Lower leg skin (tissue), 4 donors: ENCODE results near the gene FAM131C. TPM values are rescaled to one million over a fixed set of nuclear protein-coding genes. Genes with fewer than 3 reads are reported as not detected.

ENCODE experiments used
- DNase-seq, 2 donors: peaks; one replicate each; pipeline ENCODE4 v3.0.0-alpha.2; 2019; ENCODE audit warnings: low spot score in 2 of 2
- H3K4me3 ChIP-seq: fragments of 200-600 bp; sonication (generic); 2 replicates; pipeline ENCODE4 v1.5.1; 2017; ENCODE audit warnings: mild to moderate bottlenecking, low read depth; ENCODE audit not compliant: poor library complexity, severe bottlenecking
- POLR2A ChIP-seq, 2 donors: fragments of 450-650 bp; IDR thresholded peaks; one replicate each; pipeline ENCODE4 v1.6.1; 2016 to 2017; ENCODE audit warnings: antibody characterized with exemption in 2 of 2, mild to moderate bottlenecking in 1 of 2, moderate library complexity in 1 of 2
- WGBS, 2 donors: methylation state at CpG; one replicate each; pipeline ENCODE4 v1.1.5; 2018; 5-methylcytosine and 5-hydroxymethylcytosine counted together
- intact Hi-C: fragments of 100-400 bp; cut with DNase I; formaldehyde crosslinking; loops from one replicate; pipeline ENCODE4 v1.15.0; 2023; ENCODE audit warnings: low total_unique reads
- total RNA-seq, 4 donors: library from RNA; depleted of rRNA; stranded (reverse); fragments of >200 nt; gene quantifications; one replicate each; pipeline ENCODE4 v1.1.0, GENCODE V29; 2016
- TF ChIP-seq, protein P1 (sequence below), 3 donors: fragments of 450-650 bp; IDR thresholded peaks; one replicate each; pipeline ENCODE4 v1.5.1; 2016; ENCODE audit warnings: antibody characterized with exemption in 3 of 3, mild to moderate bottlenecking in 3 of 3, moderate library complexity in 2 of 3

FAM131C gene
- total RNA-seq, 4 donors from 2014 or later: 1.1 to 2.6 (median 1.7) TPM

DNA sequence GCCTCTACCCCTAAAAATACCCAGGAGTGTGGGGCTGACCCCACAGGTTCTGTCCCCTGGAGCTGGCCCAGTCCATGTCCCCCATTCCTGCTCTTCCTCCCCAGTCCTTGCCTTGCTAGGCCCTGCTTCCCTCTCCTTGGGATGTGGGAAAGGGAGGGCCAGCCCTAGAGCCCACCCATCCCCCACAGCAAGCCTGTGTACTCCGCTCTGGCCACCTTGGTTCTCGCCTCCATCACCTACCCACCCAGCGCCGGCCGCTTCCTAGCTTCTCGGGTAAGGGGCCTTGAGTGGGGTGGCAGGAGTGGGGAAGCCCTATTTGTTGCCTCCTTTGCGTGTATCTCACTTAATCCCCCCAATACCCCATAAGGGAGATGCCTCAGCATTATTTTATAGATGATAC is 23.1 kb downstream of the FAM131C start:
- no peak overlapping the region for H3K4me3 ChIP-seq
- no peak for DNase-seq
- no peak for TF ChIP-seq POLR2A (IDR thresholded peaks at IDR 0.05)
- TF ChIP-seq, protein P1, sequence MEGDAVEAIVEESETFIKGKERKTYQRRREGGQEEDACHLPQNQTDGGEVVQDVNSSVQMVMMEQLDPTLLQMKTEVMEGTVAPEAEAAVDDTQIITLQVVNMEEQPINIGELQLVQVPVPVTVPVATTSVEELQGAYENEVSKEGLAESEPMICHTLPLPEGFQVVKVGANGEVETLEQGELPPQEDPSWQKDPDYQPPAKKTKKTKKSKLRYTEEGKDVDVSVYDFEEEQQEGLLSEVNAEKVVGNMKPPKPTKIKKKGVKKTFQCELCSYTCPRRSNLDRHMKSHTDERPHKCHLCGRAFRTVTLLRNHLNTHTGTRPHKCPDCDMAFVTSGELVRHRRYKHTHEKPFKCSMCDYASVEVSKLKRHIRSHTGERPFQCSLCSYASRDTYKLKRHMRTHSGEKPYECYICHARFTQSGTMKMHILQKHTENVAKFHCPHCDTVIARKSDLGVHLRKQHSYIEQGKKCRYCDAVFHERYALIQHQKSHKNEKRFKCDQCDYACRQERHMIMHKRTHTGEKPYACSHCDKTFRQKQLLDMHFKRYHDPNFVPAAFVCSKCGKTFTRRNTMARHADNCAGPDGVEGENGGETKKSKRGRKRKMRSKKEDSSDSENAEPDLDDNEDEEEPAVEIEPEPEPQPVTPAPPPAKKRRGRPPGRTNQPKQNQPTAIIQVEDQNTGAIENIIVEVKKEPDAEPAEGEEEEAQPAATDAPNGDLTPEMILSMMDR (IDR thresholded peaks at IDR 0.05): no peak
- intact Hi-C loops: no loop called here
- WGBS, 2 donors: 86 to 90% methylated on average over 7 of the region's 7 CpGs

GRCh38 chr1:16048573-16049189 is 24.8 kb downstream of the FAM131C start:
- TF ChIP-seq, protein P1 (IDR thresholded peaks at IDR 0.05): no peak
- WGBS, 2 donors: 0 to 6% methylated on average over 12 to 22 of the region's 25 CpGs
- intact Hi-C loops: no loop called here
- H3K4me3 ChIP-seq: peak overlapping the region; percentile 11
- no peak for DNase-seq

- TF ChIP-seq, protein P1 (IDR thresholded peaks at IDR 0.05): no peak
- no peak for TF ChIP-seq POLR2A (IDR thresholded peaks at IDR 0.05)
- H3K4me3 ChIP-seq: no peak overlapping the region
- intact Hi-C loops: no loop called here
- WGBS, 2 donors: 83% methylated on average over 15 to 17 of the region's 19 CpGs
- no peak for DNase-seq
Observed at GRCh38 chr1:16047791-16048475, 25.5 kb downstream of the FAM131C start.

DNA sequence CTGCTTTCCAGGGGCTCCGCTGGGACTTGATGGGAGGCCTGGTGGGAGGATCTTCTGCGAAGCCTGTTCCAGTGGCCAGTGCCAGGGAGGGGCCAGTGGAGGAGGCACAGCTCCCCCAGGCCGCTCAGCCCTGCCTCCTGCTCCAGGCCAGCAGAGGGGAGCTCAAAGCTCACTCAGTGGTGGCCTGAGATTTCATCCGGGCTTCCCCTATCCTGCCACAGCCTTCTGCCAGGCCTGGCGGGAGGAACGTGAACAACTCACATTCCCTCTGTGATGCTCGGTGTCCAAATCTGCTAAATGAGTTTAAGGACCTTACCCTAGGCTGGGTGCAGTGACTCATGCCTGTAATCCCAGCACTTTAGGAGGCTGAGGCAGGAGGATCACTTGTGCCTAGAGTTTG is 26.6 kb downstream of the FAM131C start:
- WGBS, 2 donors: 63 to 69% methylated on average over 5 to 7 of the region's 7 CpGs
- intact Hi-C loops: no loop called here
- no peak overlapping the region for H3K4me3 ChIP-seq
- no peak for DNase-seq
- TF ChIP-seq, protein P1 (IDR thresholded peaks at IDR 0.05): no peak
- no peak for TF ChIP-seq POLR2A (IDR thresholded peaks at IDR 0.05)

DNA sequence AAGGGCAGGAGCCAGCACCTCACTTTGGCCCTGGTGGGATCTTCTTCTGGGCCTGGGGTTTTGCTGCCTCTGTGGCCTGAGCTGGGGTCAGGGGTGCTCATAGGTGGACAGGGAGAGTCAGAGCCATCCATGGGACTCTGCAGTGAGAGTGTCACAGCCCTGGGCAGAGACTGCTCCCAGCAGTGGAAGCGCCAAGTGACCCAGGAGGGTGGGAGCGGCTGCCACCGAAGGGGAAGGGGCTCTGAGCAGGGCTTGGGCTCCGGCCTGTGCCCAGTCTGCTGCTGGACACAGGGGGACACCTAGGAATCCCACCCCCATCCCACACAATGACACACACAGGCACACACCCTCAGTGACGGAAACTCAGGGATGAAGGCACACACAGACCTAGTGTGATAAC is 29.5 kb downstream of the FAM131C start:
- 83 to 90% methylated on average over 1 to 2 of the region's 5 CpGs for WGBS, 2 donors
- DNase-seq: no peak
- H3K4me3 ChIP-seq: no peak overlapping the region
- intact Hi-C loops: no loop called here
- TF ChIP-seq, protein P1 (IDR thresholded peaks at IDR 0.05): no peak
- no peak for TF ChIP-seq POLR2A (IDR thresholded peaks at IDR 0.05)
